GM21515 (cell line): ENCODE data around the gene HSPA1B.
"Not testable (repeated sequence)": the region's sequence is repeated elsewhere in the genome, so short reads cannot be mapped to it uniquely, and the experiment has no call there.

Experiments used
- ATAC-seq: cut with Tn5 transposase; IDR thresholded peaks from one replicate; pipeline ENCODE4 v1.9.1; 2021; ENCODE audit not compliant: unreplicated experiment

The HSPA1B gene

DNA sequence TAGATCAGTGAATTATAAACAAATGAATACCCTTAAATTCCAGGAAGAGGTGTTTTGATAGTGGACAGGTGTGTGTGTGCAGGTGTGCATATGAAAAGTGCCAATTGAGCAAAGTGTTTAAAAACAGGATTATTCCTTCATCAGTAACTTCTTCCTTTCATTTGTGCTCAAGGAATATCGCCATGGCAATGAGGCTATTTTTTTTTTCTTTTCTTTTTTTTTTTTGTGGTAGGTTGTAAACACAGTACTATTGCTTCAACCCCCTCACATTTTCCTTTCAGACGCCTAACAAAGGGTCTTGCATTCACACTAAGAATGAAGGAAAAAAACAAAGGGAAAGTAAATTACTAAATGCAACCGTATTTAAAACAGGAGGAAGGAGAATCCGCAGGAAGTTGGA is 2.0 kb upstream of the HSPA1B start:
- ATAC-seq, result no peak

DNA sequence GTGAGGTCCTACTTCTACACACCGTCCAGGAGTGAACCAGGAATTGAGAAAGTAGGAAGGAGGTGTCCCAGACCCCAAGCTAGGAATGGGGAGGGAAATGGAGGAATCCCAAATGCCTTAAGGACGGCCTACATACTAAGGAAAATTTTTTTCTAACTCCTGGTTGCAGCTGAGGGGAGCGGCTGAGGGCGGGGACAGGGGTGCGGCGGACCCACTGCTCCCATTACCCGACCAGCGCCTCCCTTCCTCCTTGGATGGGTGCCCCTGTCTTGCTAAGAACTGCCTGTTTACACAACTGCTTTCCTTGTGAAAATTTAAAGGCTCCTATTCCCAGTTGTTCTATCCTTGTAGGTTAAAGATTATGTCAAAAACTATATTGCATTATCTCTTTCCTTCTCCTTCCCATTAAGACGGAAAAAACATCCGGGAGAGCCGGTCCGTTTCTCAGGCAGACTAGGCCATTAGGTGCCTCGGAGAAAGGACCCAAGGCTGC is 699 bp upstream of the HSPA1B start:
- ATAC-seq, result no peak

DNA sequence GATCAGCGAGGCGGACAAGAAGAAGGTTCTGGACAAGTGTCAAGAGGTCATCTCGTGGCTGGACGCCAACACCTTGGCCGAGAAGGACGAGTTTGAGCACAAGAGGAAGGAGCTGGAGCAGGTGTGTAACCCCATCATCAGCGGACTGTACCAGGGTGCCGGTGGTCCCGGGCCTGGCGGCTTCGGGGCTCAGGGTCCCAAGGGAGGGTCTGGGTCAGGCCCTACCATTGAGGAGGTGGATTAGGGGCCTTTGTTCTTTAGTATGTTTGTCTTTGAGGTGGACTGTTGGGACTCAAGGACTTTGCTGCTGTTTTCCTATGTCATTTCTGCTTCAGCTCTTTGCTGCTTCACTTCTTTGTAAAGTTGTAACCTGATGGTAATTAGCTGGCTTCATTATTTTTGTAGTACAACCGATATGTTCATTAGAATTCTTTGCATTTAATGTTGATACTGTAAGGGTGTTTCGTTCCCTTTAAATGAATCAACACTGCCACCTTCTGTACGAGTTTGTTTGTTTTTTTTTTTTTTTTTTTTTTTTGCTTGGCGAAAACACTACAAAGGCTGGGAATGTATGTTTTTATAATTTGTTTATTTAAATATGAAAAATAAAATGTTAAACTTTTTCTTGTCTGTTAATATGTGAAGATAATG is 2.2 kb downstream of the HSPA1B start:
- ATAC-seq, result no peak

DNA sequence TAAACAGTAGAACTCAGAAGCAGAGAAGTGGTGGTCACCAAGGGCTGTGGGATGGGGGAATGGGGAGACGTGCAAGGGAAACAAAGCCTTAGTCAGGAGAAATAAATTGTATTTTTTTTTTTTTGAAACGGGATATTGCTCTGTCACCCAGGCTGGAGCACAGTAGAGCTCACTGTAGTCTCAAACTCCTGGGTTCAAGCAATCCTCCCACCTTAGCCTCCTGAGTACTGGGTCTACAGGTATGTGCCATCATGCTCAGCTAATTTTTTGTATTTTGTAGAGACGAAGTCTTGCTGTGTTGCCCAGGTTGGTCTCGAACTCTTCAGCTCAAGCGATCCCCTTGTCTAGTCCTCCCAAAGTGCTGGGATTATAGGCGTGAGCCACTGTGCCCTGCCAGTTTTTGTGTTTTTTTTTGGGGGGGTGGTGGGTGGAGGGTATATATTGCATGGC is 3.4 kb downstream of the HSPA1B start:
- ATAC-seq, result no peak

DNA sequence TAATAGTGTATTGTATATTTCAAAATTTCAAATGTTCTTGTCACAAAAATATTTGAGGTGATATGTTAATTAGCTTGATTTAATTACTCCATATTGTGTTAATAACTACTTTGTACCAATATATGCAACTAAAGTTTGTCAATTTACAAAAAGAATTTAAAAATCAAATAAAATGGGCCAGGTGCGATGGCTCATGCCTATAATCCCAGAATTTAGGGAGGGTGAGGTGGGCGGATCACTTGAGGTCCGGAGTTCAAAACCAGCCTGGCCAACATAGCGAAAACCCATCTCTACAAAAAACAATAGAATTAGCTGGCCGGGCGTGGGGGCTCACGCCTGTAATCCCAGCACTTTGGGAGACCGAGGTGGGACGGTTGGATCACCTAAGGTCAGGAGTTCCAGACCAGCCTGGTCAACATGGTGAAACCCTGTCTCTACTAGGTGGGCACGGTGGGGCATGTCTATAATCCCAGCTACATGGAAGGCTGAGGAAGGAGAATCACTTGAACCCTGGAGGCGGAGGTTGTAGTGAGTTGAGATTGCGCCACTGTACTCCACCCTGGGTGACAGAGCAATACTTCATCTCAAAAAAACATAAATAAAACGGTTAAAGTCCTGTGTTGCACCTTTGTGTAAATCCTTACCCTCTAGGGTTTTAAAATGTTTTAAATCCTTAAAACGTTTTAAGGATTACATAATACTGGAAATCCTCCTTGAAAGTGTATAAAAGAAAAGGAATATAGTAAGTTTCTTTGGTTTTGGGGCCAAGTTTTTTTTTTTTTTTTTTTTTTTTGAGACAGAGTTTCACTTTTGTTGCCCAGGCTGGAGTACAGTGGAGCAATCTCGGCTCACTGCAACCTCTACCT is 4.0 kb downstream of the HSPA1B start:
- ATAC-seq, result no peak

DNA sequence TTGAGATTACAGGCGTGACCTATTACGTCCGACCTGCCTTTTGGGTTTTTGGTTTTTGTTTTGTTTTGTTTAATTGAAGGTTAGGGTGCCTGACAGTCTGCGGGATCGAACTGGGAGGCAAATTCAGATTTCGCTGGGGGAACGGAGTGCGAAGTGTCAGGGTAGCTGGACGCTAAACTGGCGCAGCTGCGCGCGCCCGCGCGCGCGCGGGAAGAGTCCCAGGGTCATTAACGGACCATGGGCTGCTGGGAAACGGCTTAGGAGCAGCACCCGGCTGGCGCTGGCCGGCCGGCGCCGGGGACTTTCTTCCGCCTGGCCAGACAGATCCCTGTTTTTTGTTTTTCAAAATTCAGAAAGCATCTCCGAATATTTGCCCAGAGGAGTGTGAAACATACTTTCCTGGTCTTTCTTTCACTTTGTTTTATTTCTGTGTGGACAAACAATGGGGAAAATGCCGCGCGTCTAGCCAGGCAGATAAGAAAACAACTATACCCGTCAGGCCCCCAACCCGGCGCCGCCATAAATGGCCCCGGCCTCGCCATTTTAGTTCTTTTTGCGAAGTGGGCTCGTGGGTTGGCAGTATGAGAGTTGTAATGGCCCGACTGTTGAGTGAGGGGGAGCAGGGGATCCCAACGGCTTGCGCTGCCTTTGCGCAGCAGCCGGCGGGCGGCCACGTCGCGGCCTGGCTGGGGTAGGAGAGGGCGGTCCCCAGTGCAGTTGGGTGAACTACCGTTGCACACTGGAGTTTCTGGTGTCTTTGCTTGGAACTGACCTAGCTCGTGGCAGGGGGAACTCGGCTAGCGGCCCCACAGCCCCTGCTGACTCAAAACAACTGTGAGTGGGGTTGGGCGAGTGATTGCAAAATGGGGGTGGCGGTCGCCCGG is 7.1 kb downstream of the HSPA1B start:
- ATAC-seq, result peak; percentile 43

DNA sequence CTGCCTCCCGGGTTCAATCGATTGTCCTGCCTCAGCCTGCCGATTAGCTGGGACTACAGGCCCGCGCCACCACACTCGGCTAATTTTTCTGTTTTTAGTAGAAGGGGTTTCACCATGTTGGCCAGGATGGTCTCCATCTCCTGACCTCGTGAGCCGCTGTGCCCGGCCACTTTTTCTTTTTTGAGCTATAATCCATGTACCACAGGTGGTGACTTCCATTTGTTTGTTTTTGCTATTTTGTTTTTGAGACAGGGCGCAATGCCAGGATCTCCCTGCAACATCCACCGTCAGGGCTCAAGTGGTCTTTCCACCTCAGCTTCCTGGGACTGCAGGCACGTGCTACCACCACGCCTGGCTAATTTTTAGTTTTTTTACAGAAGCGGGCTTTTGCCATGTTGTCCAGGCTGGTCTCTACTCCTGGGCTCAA is 8.5 kb downstream of the HSPA1B start:
- ATAC-seq, result no peak

DNA sequence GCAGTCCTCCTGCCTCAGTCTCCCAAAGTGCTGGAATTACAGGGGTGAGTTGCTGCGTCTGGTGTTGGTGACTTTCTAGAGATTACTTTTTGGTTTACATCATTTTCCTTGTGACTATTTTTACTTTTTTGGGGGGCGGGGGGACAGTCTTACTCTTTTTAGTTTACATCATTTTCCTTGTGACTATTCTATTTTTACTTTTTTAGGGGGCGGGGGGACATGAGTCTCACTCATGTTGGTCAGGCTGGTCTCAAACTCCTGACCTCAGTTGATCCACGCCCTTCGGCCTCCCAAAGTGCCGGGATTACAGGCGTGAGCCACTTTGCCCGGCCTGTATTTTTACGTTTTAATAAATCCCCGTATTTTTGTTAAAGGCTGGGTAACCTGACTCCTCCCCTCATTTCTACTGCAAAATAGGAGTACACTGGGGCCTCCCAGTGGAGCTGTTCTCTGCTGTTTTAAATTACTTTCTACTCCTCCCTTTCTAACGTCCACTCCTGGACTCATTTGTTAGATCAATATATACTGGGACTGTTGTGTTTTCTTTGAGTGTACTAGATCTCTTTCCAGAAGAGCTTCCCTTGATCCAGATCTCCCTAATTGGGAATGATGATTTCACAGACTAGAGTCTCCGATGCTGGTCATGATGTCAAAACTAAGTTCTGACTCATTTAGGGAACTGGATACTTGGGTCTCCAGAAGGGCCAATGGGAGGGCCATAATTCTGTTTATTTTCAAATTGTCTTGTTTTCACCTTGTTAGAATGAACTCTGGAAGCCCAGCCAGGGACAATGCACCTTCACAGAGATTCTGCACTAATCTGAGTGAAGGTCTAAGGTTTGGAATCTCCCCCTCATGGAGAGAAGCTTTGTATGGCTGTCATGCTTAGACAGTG is 9.2 kb downstream of the HSPA1B start:
- ATAC-seq, result no peak

DNA sequence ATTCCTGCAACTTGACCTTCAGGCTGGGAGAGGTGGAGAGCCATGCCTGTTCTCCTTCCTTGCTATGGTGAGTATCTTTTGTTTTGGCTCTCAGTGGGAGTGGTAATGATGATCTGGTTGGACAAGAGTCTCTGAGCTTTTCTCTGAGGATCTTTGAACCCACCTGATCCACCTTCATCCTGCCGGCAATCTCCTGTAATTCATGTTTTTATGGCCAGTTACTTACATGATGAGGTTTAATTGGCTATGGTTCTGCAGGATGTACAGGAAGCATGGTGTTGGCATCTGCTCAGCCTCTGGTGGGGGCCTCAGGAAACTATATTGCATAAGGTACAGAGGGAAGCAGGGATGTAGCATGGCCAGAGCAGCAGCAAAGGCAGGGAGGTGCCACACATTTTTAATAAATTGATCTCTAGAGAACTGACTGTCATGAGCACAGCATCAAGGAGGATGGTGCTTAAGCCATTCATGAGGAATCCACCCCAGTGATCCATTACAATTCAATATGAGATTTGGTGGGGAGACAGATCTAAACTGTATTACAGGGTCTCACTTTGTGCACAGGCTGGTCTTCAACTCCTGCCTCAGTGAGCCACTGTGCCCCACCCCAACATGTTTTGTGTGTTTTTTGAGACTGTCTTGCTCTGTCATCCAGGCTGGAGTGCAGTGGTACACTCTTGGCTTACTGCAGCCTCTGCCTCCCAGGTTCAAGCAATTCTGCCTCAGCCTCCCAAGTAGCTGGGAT is 10.0 kb downstream of the HSPA1B start:
- ATAC-seq, result no peak

DNA sequence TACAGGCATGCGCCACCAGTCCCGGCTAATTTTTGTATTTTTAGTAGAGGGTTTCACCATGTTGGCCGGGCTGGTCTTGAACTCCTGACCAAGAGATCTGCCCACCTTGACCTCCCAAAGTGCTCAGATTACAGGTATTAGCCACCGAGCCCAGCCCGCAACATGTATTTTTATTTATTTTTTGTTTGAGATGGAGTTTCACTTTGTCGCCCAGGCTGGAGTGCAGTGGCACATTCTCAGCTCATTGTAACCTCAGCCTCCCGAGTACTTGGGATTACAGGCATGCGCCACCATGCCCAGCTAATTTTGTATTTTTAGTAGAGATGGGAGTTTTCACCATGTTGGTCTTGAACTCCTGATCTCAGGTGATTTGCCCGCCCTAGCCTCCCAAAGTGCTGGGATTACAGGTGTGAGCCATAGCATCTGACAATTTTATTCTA is 10.6 kb downstream of the HSPA1B start:
- not testable (repeated sequence) for ATAC-seq

DNA sequence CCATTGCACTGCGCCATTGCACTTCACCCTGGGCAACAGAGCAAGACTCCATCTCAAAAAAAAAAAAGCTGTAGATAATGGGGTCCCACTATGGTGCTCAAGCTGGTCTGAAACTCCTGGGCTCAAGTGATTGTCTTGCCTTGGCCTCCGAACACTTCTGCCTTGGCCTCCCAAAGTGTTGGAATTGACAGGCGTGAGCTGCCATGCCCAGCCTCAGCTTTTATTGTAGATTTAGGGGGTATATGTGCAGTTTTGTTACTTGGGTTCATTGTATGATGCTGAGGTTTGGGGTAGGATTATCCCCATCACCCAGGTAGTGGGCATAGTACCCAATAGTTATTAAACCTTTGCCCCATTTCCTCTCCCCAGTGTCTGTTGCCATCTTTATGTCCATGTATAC is 11.4 kb downstream of the HSPA1B start:
- no peak for ATAC-seq

DNA sequence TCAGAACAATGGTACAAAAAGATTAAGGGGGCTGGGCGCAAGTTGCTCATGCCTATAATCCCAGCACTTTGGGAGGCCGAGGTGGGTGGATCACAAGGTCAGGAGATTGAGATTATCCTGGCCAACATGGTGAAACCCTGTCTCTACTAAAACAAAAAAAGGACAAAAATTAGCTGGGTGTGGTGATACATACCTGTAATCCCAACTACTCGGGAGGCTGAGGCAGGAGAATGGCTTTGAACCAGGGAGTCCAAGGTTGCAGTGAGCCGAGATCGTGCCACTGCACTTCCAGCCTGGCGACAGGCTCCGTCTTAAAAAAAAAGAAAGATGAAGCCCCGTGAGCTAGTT is 12.2 kb downstream of the HSPA1B start:
- ATAC-seq, result not testable (repeated sequence)

DNA sequence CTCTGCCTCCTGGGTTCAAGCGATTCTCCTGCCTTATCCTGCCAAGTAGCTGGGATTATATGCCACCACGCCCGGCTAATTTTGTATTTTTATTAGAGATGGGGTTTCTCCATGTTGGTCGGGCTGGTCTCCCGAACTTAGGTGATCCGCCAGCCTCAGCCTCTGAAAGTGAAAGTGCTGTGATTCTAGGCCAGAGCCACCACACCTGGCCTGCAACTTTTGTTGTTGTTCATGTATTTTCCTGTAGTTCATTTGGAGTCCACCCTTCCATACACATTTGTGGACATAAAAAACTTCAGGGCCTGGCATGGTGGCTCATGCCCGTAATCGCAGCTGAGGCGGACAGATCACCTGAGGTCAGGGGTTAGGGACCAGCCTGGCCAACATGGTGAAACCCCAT is 14.5 kb downstream of the HSPA1B start:
- no peak for ATAC-seq

DNA sequence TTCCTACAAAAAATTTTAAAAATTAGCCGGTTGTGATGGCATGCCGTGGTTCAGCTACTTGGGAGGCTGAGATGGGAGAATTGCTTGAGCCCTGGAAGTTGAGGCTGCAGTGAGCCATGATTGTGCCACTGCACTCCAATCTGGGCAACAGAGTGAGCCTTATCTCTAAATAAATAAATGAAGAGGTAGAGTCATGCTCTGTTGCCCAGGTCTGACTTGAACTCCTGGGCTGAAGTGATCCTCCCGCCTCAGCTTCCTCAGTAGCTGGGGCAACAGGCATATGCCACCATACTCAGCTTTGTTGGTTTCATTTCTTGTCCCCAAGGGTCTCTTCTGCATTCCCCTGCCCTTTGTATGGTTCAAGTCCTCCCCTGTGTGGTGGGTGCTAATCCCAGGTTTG is 17.0 kb downstream of the HSPA1B start:
- no peak for ATAC-seq

DNA sequence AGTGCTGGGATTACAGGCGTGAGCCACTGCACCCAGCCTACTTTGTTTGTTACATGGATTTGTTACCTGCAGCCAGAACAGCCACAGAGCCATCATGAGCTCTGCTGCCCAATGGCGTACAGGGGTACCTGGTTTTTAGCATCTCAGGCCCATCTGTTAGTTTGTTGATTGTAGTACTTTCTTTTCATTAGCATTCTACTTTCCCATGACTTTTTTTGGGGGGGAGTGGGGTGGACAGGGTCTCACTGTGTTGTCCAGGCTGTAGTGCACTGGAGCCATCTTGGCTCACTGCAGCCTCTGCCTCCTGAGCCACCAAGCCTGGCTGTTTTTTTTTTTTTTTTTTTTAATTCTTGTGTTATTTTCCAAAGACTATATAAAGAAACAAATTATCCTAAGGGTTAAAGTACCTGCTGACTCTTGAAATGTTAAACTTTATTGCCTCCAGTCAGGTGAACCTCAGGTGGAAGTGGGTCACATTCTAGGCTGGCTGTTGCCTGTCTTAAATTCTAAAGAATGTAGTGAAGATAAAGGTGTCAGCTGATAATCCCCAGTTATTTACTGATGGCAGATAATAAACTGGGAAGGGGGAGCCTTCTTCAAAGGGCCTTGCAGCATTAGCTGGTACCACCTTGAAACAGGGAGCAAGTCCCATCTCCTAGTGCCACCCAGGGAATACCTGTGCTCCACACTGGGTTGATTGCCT is 19.9 kb downstream of the HSPA1B start:
- no peak for ATAC-seq

DNA sequence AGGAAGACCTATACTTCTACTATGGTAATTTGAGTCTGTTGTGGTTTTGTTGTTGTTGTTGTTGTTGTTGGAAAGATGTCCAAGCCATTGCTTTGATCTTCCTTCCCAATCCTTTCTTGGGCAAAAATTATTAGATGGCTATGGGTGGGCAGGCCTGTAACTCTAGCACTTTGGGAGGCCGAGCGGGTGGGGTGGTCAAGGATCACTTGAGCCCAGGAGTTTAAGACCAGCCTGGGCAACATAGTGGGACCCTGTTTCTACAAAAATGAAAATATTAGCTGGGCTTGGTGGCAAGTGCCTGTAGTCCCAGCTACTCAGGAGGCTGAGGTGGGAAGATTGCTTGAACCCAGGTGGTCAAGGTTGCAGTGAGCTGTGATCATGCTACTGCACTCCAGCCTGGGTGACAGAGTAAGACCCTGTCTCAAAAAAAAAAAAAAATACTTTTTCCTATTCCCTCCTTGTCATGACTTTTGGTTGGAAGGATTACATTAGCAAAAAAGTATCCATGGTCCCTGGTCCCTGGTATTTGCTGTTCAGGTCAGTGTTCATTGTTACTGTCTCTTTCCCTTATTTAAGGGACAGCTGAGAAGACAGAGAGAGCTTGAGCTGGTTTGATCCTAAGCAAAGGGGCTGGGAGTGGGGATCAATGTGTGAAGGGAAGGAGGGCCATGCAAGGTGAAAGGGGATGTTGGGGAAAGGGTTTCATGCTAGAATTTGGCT is 23.4 kb downstream of the HSPA1B start:
- ATAC-seq, result no peak

DNA sequence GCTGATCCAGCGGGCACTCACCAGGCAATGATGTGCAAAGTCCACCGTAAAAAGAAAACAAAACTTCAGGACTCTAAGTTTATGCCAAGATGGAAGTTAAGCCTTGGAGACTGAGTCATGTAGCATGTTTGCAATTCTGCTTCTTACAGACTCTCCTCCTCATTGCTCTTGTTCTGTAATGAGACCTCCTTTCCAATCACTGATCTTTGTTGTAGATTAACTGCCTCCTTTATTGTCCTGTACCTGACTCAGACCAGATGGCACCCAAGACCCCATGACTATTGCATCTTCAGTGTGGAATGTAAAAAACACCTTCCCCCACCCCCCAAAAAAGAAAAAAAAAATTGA is 23.9 kb downstream of the HSPA1B start:
- ATAC-seq, result no peak

DNA sequence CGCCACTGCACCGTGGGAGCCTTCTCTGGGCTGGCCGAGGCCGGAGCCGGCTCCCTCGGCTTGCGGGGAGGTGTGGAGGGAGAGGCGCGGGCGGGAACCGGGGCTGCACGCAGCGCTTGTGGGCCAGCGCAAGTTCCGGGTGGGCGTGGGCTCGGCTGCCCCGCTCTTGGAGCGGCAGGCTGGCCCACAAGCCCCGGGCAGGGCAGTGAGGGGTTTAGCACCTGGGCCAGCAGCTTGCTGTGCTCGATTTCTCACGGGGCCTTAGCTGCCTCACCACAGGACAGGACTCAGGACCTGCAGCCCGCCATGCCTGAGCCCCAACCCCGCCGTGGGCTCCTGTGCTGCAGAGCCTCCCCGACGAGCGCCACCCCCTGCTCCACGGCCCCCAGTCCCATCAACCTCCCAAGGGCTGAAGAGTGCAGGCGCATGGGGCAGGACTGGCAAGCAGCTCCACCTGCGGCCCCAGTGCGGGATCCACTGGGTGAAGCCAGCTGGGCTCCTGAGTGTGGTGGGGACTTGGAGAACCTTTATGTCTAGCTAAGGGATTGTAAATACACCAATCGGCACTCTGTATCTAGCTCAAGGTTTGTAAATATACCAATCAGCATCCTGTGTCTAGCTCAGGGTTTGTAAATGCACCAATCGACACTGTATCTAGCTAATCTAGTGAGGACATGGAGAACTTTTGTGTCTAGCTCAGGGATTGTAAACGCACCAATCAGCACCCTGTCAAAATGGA is 24.6 kb downstream of the HSPA1B start:
- ATAC-seq, result not testable (repeated sequence)
